Lower leg skin (tissue), 3 donors: ENCODE data around the gene ANKRD35.

Experiments
- CTCF ChIP-seq, 3 donors: fragments of 450-650 bp; IDR thresholded peaks; one replicate each; pipeline ENCODE4 v1.5.1; 2016; ENCODE audit warnings: antibody characterized with exemption in 3 of 3, mild to moderate bottlenecking in 3 of 3, moderate library complexity in 2 of 3
- POLR2A ChIP-seq, 2 donors: fragments of 450-650 bp; IDR thresholded peaks; one replicate each; pipeline ENCODE4 v1.6.1; 2016 to 2017; ENCODE audit warnings: antibody characterized with exemption in 2 of 2, mild to moderate bottlenecking in 1 of 2, moderate library complexity in 1 of 2

DNA sequence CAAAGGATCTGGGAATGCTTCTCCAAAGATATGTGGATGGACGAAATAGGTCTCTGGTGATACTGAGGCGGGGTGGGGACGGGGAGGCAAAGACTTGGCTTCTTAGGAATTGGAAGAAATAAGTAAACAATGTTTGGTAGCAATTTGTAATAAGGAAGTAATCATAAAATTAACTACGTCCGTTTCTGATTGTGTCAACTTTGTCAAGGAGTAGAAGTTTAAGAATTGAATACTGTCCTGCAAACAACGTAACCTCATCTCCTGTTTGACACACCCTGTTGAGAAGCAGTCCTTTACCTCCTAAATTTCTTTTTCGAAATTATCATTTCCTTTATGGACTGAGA lies 61.2 kb downstream of the ANKRD35 start:
- TF ChIP-seq POLR2A (IDR thresholded peaks at IDR 0.05) (no peak), CTCF (IDR thresholded peaks at IDR 0.05) (no peak)
